K562 (cell line): ENCODE measurements around the gene C16orf95. TPM values are rescaled to one million over a fixed set of nuclear protein-coding genes. Genes with fewer than 3 reads are reported as not detected.

ENCODE experiments used
- ATAC-seq: fragments of 200-7000 bp; cut with Tn5 transposase; 3 replicates; pipeline ENCODE4 v1.9.1; 2020; ENCODE audit warnings: moderate library complexity
- BruUV-seq: library from RNA; stranded (reverse); fragments of 400-500 nt; replicated peaks from 2 replicates; lab custom pipeline; 2021; lab: Mats Ljungman, UMichigan
- CTCF ChIA-PET: fragments of 300-600 bp; formaldehyde crosslinking; extraction: SDS; loops from one replicate; lab custom pipeline; 2021; ENCODE audit warnings: low intra/inter-chr PET ratio; lab: Yijun Ruan, JAX
- POLR2A ChIA-PET: fragments of 300-600, 350-650 bp; sonication (Branson Sonifier 250); formaldehyde crosslinking; extraction: SDS; loops from one replicate; lab custom pipeline; 2021; ENCODE audit warnings: antibody characterized with exemption, inconsistent platforms; lab: Yijun Ruan, JAX
- DNase-seq, 4 experiments: peaks; one replicate each; pipeline versions ENCODE4 v3.0.0 to v3.0.0-alpha.2; 2011 to 2018; ENCODE audit warnings: low spot score in 3 of 4, mixed read lengths in 3 of 4; ENCODE audit errors: extremely low read depth in 1 of 4
- FAIRE-seq: peaks from 2 replicates; lab custom pipeline; 2011; peaks lifted over from hg19 to GRCh38; lab: Jason Lieb, UNC
- H2AFZ ChIP-seq: 2 replicates; pipeline ENCODE4 v1.6.0; 2011; ENCODE audit warnings: low read depth, low read length, control low read depth, inconsistent platforms
- H3K27ac ChIP-seq: fragments of 200-600 bp; 3 replicates; pipeline ENCODE4 v1.8.0; 2011; ENCODE audit warnings: low read depth, mild to moderate bottlenecking, control low read depth, inconsistent platforms, low read length, moderate library complexity, mixed read lengths; ENCODE audit errors: extremely low read depth
- H3K27me3 ChIP-seq, 2 experiments: fragments of 300-600 bp in 1 of 2; 2 replicates in 1 of 2; 3 replicates in 1 of 2; pipeline versions ENCODE4 v1.6.0 to v1.8.0; 2011; ENCODE audit warnings: inconsistent platforms in 2 of 2, low read length in 2 of 2, mild to moderate bottlenecking in 1 of 2, mixed read lengths in 1 of 2, moderate library complexity in 1 of 2; ENCODE audit not compliant: control insufficient read depth in 2 of 2, insufficient read depth in 2 of 2
- H3K36me3 ChIP-seq: fragments of 300-600 bp; 3 replicates; pipeline ENCODE4 v1.8.0; 2011; ENCODE audit warnings: mild to moderate bottlenecking, low read length, inconsistent platforms; ENCODE audit not compliant: control insufficient read depth, insufficient read depth
- H3K4me1 ChIP-seq, 2 experiments: fragments of 200-600 bp in 1 of 2; replicated peaks in 1 of 2; 2 replicates in 1 of 2; 3 replicates in 1 of 2; pipeline versions ENCODE4 v1.5.1 to v1.8.0; 2011; ENCODE audit warnings: inconsistent platforms in 2 of 2, low read length in 2 of 2, mild to moderate bottlenecking in 1 of 2, mixed read lengths in 1 of 2, moderate library complexity in 1 of 2; ENCODE audit not compliant: control insufficient read depth in 2 of 2, insufficient read depth in 2 of 2
- H3K4me2 ChIP-seq: 2 replicates; pipeline ENCODE4 v1.6.1; 2011; ENCODE audit warnings: low read length, control low read depth, inconsistent platforms, mixed read lengths; ENCODE audit not compliant: insufficient read depth
- H3K4me3 ChIP-seq: fragments of 200-600 bp; sonication (generic), shearing (Covaris generic); 2 replicates; pipeline ENCODE4 v1.5.1; 2016; ENCODE audit warnings: control low read depth, inconsistent platforms
- H3K79me2 ChIP-seq: fragments of 200-600 bp; 3 replicates; pipeline ENCODE4 v1.8.0; 2011; ENCODE audit warnings: low read length, inconsistent platforms; ENCODE audit not compliant: control insufficient read depth, insufficient read depth
- H3K9ac ChIP-seq, 2 experiments: 2 replicates each; pipeline versions ENCODE4 v1.6.0 to v1.6.1; 2011; ENCODE audit warnings: low read depth in 2 of 2, low read length in 2 of 2, control low read depth in 1 of 2, inconsistent platforms in 1 of 2, mild to moderate bottlenecking in 1 of 2, mixed read lengths in 1 of 2; ENCODE audit not compliant: insufficient read depth in 1 of 2
- H3K9me1 ChIP-seq: one replicate; pipeline ENCODE4 v1.6.0; 2011; ENCODE audit warnings: inconsistent platforms, mild to moderate bottlenecking, low read length, moderate library complexity; ENCODE audit not compliant: control insufficient read depth, insufficient read depth
- H3K9me3 ChIP-seq: replicated peaks from 2 replicates; pipeline ENCODE4 v1.5.1; 2011; ENCODE audit warnings: low read depth, low read length, inconsistent platforms; ENCODE audit not compliant: control insufficient read depth, insufficient read depth
- H4K20me1 ChIP-seq: replicated peaks from 2 replicates; pipeline ENCODE4 v1.6.1; 2011; ENCODE audit warnings: low read length, inconsistent platforms, mixed read lengths; ENCODE audit not compliant: control insufficient read depth, insufficient read depth
- CBFB ChIP-seq: sonication (generic); formaldehyde crosslinking; IDR thresholded peaks from 2 replicates; pipeline ENCODE4 v1.4.0; 2020; ENCODE audit warnings: mild to moderate bottlenecking, missing genetic modification reagents
- CBX5 ChIP-seq: IDR thresholded peaks from 2 replicates; pipeline ENCODE4 v1.6.1; 2014; ENCODE audit warnings: low read depth, borderline replicate concordance
- NONO ChIP-seq, 2 experiments: fragments of 200-400 bp in 1 of 2; fragments of 450-650 bp in 1 of 2; formaldehyde crosslinking in 1 of 2; IDR thresholded peaks; 2 replicates each; pipeline ENCODE4 v1.6.1; 2017; ENCODE audit warnings: low read depth in 2 of 2, mild to moderate bottlenecking in 2 of 2, moderate library complexity in 2 of 2, low read length in 1 of 2
- SMARCE1 ChIP-seq: fragments of 450-650 bp; IDR thresholded peaks from 2 replicates; pipeline ENCODE4 v1.7.1; 2016; ENCODE audit warnings: mild to moderate bottlenecking
- ZBTB11 ChIP-seq, 3 experiments: fragments of 200-800 bp in 1 of 3; fragments of 250-450 bp in 1 of 3; fragments of 450-650 bp in 1 of 3; sonication (Bioruptor Pico) in 1 of 3; sonication (Bioruptor generic) in 1 of 3; formaldehyde crosslinking in 1 of 3; IDR thresholded peaks; 2 replicates each; pipeline versions ENCODE4 v1.6.1 to v1.8.0; 2016 to 2022; ENCODE audit warnings: mild to moderate bottlenecking in 2 of 3, missing genetic modification characterization in 2 of 3, missing compliant biosample characterization in 1 of 3, moderate library complexity in 1 of 3
- ZNF384 ChIP-seq: IDR thresholded peaks from 2 replicates; pipeline ENCODE4 v1.6.1; 2012; ENCODE audit warnings: low read depth, low read length, improper control_type of control experiment
- WGBS: fragments of 100-300 bp; shearing (Covaris generic); methylation state at CpG from one replicate; pipeline ENCODE4 v1.1.6; 2016; ENCODE audit warnings: low coverage, mixed read lengths; ENCODE audit not compliant: insufficient coverage; ENCODE audit errors: missing lambda C conversion rate; 5-methylcytosine and 5-hydroxymethylcytosine counted together
- in situ Hi-C: fragments of 300-500 bp; cut with MboI; formaldehyde crosslinking; loops from 4 replicates; pipeline ENCODE4 v1.15.0; 2018; ENCODE audit warnings: inconsistent platforms, mixed read lengths
- intact Hi-C: fragments of 100-400 bp; cut with micrococcal nuclease; formaldehyde crosslinking; loops from 2 replicates; pipeline ENCODE4 v1.14.2; 2022
- polyA plus RNA-seq, 8 experiments: library from polyadenylated mRNA; depleted of rRNA in 4 of 8; stranded (reverse) in 5 of 8; unstranded in 3 of 8; fragments of >200 nt; fragmentation: Nextera tagmentation in 2 of 8; fragmentation: Illumina TruSeq in 1 of 8; extraction: Ambion mirVana in 2 of 8; extraction: Trizol in 1 of 8; gene quantifications; 2 replicates each; pipeline versions ENCODE4 v1.2.1 to v1.2.3, GENCODE V29; 2011 to 2014; ENCODE audit warnings: inconsistent platforms in 1 of 8, missing spikeins in 1 of 8
- total RNA-seq, 7 experiments: library from RNA; depleted of rRNA in 6 of 7; stranded (reverse); fragments of >200 nt in 6 of 7; fragmentation: Illumina TruSeq in 2 of 7; extraction: Trizol in 2 of 7; gene quantifications; 2 replicates each; pipeline versions ENCODE4 v1.2.1 to v1.2.3, GENCODE V29; 2011 to 2021; ENCODE audit warnings: low replicate concordance in 1 of 7

Gene C16orf95
- total and polyA plus RNA-seq, 9 of the 15 experiments (the other 6 are each of a cell fraction or from before 2014, with no cell fraction given) = 6.5 to 20.5 (median 9.4) TPM

GRCh38 chr16:87356491-87356853, 39.3 kb upstream of the C16orf95 start:
- DNase-seq (no peak), FAIRE-seq (no peak), ATAC-seq (no peak)
- Histone ChIP-seq H4K20me1 (peaks cover 5% of the 10 kb centered on the region), H3K9me3 (no peaks in the 10 kb centered on the region), H3K36me3 (peaks cover 48% of the 10 kb centered on the region; the same call in 2 of the 3 replicates), H3K9me1 (no peaks in the 10 kb centered on the region), H3K27me3 (no peaks in the 10 kb centered on the region), H3K4me2 (no peak overlapping the region), H3K9ac (no peak overlapping the region), H3K79me2 (peaks cover 4% of the 10 kb centered on the region), H2AFZ (no peak overlapping the region), H3K27ac (no peak overlapping the region), H3K4me3 (no peak overlapping the region), H3K4me1 (peaks cover 0 to 6% of the 10 kb centered on the region in 2 experiments; a peak in 1 of 5 replicates)
- ChIA-PET POLR2A (no interaction called here), CTCF (no interaction called here)
- TF ChIP-seq CBX5 (no peak), NONO (IDR thresholded peaks at IDR 0.05; ENCODE audit: low read depth in 2 of 2, low read length in 1 of 2) (no peak), ZNF384 (no peak), SMARCE1 (no peak), ZBTB11 (CRISPR knock-in tag; IDR thresholded peaks at IDR 0.05) (no peak), CBFB (CRISPR knock-in tag) (no peak)
- intact Hi-C loops = no loop called here
- BruUV-seq = no TSS peak
- in situ Hi-C loops = no loop called here
- WGBS = 87% methylated on average over 7 of the region's 8 CpGs
